ENCODE results near the gene SLC19A2.

- TF ChIP-seq CTCF (IDR thresholded peaks at IDR 0.05; ENCODE audit: insufficient read depth, low read depth, low read length) (no peak), EZH2 (IDR thresholded peaks at IDR 0.05; ENCODE audit: insufficient read depth, low read length) (no peak)
These were observed 34.4 kb downstream of the SLC19A2 start for GRCh38 chr1:169451218-169451824.

Measured in astrocyte (in vitro differentiated cells and primary cell).